KG1 (cell line): Measurements from ENCODE around the gene MYOCD.

Experiments used
- DNase-seq: peaks from one replicate; lab custom pipeline; 2025; lab: John Stamatoyannopoulos, UW

Gene MYOCD

GRCh38 chr17:12643822-12644221 lies 21.9 kb upstream of the MYOCD start:
- DNase-seq: no peak

GRCh38 chr17:12644623-12645022 lies 21.1 kb upstream of the MYOCD start:
- DNase-seq: no peak

DNA sequence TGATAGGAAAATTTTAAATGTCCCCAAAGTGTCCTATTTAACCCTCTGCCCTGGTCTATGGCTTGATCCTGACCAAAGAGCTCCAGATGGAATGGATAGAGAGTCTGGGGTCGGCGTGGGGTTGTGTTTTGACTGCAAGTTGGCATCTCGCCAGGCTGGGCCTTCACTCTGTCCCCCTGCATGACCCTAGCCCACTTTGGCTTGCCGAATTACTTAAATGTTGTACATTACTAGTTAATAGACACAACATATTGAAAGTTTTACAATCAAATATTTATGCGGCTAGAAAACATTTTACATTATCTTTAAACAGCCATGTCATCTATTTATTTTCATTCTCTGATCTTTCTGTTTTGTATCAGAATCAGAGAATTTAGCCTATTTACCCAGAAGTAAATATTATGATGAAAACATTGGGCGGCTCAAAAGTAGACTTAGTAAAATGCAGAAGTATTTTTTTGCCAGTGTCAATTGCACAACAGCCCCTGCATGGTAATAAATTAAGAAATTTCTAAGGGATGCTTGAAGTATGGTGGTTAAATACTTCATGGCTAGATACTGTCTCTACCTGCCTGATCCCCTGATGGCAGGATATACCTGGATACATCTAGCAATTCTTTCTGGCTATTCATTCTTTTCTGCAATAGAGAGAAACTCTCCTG lies 18.8 kb upstream of the MYOCD start:
- DNase-seq: no peak

DNA sequence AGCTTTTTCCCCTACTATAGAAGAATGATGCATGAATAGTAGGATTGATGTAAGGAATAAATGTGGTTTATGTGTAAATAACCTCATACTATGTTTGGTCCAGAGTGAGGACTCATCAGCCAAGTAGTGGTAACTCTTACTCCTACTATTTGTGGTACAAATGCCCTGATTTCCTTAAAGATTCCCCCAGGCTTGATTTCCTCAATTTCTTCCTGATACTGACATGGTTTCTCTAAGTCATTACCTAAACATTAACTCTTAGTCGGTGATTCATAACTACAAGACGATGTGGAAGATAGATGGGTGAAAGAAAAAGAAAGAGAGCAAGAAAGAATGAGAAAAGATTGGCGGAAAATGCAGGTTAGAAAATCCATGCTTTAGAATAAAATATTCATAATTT lies 17.2 kb upstream of the MYOCD start:
- no peak for DNase-seq

DNA sequence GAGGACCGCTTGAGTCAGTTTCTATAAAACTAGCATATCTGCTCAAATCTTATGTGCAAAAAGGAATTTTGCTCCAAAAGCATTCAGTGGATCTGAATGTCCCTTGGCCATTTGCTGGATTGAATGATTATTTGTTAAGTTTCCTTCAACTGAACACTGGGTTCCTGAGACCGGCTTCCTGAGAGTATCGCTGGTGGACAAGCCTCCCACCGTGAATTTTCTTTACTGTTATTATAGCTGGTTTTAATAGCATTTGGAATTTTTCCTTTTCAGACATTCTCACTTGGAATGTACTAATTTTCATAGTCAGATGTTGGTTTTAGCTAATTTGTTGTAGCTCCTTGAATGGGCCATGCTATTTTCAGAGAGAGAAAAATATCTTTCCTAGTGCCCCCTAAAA lies 9.8 kb upstream of the MYOCD start:
- no peak for DNase-seq

DNA sequence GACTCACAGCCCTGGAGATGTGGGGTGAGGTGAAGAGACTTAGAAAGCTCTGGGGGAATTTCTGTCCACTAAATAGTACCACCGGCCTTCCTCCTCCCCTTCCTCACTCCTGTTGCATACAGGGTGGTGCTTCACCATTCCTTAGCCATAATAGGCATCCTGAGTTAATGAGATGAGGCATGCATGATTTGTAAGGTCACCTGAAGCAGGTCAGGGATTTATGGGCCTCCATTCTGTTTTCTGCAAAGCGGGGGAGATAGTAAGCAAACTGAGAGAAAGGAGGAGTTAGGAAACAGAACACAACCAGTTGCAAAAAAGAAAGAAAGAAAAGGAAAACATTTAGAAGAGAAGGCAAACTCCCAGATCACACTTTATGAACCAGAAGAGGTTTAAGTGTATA lies 9.3 kb upstream of the MYOCD start:
- DNase-seq: no peak

- DNase-seq: no peak
These were observed 6.2 kb upstream of the MYOCD start for GRCh38 chr17:12659500-12659899.

DNA sequence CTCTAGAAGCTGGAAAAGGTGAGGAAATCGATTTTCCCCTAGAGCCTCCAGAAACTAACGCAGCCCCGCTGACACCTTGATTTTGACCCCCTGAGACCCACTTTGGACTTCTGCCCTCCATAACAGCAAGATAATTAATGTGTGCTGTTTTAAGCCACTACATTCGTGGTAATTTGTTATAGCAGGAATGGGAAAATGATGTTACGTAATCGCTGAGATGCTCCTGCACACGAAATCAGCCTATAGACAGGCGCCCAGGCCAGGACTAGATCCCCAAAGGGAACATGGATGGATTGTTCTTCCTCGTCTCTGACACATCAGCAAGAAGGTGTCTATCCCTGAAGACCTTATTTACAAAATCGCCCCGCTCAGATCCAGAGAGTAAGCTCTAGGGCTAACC lies 1.4 kb upstream of the MYOCD start:
- DNase-seq: no peak

DNA sequence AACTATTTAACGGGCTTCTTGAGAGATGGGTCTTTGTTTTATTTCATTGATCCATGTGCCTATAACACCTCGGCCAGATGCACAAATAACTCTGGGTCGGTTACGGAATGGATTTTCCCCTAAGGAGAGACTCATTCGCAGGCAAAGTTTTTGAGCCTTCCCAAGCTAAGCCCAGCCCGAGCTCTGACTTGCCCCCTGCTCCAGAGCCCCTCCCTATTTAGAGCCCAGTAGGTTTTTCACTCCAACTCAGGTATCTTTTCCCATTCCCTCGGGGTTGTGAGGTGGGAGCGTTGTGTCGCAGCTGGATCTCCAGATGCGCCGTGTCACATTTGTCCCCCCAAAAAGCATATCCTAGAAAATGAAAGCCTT lies 812 bp upstream of the MYOCD start:
- DNase-seq: no peak

GRCh38 chr17:12666718-12667117 lies 1.0 kb downstream of the MYOCD start:
- DNase-seq: no peak

- DNase-seq: no peak
These were observed 1.7 kb downstream of the MYOCD start for GRCh38 chr17:12667299-12667958.

DNA sequence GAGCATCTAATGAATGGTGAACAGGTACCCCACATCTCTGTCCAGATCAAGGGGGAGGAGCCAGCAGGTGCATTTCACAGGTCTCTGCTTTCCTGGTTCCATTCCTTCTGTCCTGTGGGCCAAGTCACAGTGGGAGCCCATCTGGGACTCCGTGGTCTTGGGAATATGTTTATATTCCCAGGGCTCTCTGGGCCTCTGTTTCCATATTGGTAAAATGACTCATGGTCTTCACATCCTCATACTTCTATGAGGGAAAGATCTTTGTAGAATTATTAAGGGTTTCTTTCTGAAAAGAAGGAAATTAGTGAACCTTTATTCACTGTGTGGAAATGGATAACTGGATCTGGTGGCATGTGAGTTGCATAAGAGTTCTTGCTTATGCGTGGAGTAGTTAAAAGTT lies 6.2 kb downstream of the MYOCD start:
- no peak for DNase-seq

GRCh38 chr17:12672947-12673346 lies 7.3 kb downstream of the MYOCD start:
- no peak for DNase-seq

GRCh38 chr17:12673788-12674187 lies 8.1 kb downstream of the MYOCD start:
- no peak for DNase-seq

- DNase-seq: no peak
These were observed 14.8 kb downstream of the MYOCD start for GRCh38 chr17:12680407-12680897.

- no peak for DNase-seq
These were observed 15.3 kb downstream of the MYOCD start for GRCh38 chr17:12680993-12681392.

- no peak for DNase-seq
These were observed 17.6 kb downstream of the MYOCD start for GRCh38 chr17:12683299-12683698.

- DNase-seq: no peak
These were observed 20.8 kb downstream of the MYOCD start for GRCh38 chr17:12686486-12686885.

- no peak for DNase-seq
These were observed 22.7 kb downstream of the MYOCD start for GRCh38 chr17:12688382-12688781.

- DNase-seq: no peak
These were observed 25.5 kb downstream of the MYOCD start for GRCh38 chr17:12691173-12691572.

GRCh38 chr17:12693640-12694039 lies 27.9 kb downstream of the MYOCD start:
- no peak for DNase-seq

DNA sequence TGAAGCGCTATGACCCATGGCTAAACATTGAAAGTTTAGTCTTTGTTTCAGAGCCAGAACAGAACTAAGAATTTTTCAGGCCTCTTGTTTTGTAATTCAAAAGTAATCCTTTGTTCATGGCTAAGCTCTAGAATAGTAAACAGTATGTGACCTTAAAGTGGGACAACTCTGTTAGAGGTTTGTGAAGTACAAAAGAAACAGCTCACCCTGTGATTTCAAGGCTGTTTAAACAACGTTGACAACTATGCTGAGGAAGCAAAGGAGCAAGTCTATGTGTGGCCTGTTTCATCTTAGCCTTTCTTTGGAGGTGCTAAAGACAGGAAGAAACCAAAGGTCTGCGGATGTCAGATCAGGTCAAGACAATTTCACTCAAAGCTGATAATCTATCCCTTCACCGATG lies 40.4 kb downstream of the MYOCD start:
- DNase-seq: no peak

GRCh38 chr17:12709063-12709462 lies 43.4 kb downstream of the MYOCD start:
- no peak for DNase-seq

DNA sequence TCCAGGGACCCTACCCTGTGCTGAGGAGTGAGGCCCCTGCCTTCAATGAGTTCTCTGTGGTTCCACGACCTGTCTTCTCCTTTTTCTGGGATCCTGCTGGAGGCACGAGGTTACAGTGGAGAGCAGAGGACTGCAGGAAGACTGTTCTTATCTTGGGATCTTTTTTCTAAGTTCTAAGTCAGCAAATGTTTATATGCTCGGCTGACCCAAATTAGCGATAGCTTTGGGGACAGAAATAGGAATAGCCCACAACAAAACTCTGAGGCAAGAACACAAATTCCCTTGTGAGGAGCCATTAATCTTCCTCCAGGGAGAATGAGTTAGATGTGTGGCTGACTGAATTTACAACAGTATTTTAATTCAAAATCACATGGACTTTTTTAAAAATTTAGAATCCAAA lies 46.7 kb downstream of the MYOCD start:
- DNase-seq: no peak
